Epithelial cell of proximal tubule (primary cell): ENCODE results near the gene NDUFAF5. TPM values are rescaled to one million over a fixed set of nuclear protein-coding genes. Genes with fewer than 3 reads are reported as not detected.

Experiments used
- DNase-seq: peaks from one replicate; pipeline ENCODE4 v3.0.0-alpha.2; 2011; ENCODE audit warnings: low read depth
- H3K4me3 ChIP-seq: 2 replicates; pipeline ENCODE4 v1.5.1; 2011; ENCODE audit warnings: low read depth, mild to moderate bottlenecking, low read length
- total RNA-seq: library from RNA; depleted of rRNA; stranded (reverse); fragments of >200 nt; gene quantifications from 2 replicates; pipeline ENCODE4 v1.2.3, GENCODE V29; 2015
- TF ChIP-seq, protein P1 (sequence below): conservative IDR thresholded peaks from 2 replicates; pipeline ENCODE4 v1.5.1; 2012; ENCODE audit warnings: low read depth, mild to moderate bottlenecking, low read length

Gene NDUFAF5
- total RNA-seq, 1 donor from 2014 or later: 21.4 TPM

DNA sequence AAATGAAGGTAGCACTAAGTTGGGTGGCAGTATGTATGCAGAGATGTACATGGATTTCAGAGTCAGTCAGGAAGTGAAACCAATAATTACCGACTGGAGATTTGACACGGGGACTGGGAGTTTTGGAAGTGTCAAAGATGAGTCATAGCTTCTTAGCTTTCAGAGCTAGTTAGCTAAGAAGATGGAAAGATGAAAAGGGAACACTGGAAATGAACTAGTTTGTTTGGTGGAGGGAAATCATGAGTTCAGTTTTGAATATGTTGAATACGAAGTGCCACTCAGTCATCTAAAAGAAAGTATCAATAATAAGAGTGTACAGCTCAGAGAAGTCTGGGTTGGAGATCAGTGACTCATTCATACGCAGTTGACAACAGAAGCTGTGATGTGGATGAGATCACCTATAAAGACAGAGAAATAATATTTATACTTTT is 7.6 kb upstream of the NDUFAF5 start:
- no peak for DNase-seq
- TF ChIP-seq, protein P1, sequence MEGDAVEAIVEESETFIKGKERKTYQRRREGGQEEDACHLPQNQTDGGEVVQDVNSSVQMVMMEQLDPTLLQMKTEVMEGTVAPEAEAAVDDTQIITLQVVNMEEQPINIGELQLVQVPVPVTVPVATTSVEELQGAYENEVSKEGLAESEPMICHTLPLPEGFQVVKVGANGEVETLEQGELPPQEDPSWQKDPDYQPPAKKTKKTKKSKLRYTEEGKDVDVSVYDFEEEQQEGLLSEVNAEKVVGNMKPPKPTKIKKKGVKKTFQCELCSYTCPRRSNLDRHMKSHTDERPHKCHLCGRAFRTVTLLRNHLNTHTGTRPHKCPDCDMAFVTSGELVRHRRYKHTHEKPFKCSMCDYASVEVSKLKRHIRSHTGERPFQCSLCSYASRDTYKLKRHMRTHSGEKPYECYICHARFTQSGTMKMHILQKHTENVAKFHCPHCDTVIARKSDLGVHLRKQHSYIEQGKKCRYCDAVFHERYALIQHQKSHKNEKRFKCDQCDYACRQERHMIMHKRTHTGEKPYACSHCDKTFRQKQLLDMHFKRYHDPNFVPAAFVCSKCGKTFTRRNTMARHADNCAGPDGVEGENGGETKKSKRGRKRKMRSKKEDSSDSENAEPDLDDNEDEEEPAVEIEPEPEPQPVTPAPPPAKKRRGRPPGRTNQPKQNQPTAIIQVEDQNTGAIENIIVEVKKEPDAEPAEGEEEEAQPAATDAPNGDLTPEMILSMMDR: no peak
- no peak overlapping the region for H3K4me3 ChIP-seq

DNA sequence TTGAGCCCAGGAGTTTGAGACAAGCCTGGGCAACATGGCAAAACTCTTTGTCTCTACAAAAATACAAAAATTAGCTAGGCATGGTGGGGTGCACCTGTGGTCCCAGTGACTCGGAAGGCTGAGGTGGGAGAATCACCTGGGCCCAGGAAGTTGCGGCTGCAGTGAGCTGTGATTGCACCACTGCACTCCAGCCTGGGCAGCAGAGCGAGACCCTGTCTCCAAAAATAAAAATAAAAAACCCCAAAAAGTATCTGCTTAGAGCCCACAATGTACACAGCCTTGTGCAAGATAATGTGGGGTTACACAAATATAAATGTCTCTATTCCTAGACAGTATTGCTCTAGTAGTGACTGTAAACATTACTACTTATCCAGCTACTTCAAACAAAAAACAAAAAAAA is 6.0 kb upstream of the NDUFAF5 start:
- TF ChIP-seq, protein P1: no peak
- DNase-seq: no peak
- H3K4me3 ChIP-seq: no peak overlapping the region

DNA sequence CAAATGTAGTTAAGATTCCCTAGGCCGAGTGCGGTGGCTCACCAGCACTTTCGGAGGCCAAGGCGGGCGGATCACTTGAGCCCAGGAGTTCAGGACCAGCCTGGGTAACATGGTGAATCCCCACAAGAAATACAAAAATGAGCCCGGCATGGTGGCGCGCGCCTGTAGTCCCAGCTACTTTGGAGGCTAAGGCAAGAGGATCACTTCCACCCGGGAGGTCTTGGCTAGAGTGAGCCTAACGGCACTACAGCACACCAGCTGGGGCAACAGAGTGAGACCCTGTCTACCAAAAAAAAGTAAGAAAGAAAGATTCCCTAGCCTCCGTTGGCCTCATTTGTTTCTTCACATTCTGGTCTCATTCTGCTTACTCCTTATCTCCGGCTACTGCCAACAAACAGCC is 1.3 kb upstream of the NDUFAF5 start:
- DNase-seq: no peak
- H3K4me3 ChIP-seq: peak overlapping the region; percentile 78
- TF ChIP-seq, protein P1: no peak

DNA sequence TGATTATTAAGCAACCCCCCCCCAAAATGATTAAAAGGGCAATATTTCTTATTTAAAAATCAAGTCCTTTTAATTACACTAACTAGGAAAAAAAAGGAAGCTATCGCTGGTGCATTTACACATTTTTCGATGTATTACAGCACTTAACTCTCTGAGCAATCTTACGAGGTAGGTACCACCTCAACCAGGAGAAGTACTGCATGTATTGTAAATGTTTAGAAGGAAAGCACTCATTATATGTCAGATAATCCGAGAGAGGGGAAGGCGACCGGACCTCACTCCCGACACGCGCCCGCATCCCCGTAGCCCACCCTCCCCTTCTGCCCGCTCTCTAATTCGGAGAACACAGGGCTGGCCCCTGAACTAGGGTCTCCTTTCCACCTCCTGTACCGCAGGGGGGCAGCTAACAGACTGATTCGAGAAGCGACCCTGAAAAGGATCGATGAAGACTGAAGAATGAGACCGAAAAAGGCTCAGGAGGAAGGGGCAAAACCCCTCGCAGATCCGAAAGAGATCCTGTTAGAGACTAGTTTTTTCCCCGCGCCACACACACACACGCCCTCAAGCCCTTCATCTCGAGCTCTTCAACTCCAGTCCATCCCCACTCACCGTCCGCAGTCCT is 446 bp upstream of the NDUFAF5 start:
- DNase-seq: no peak
- peak overlapping the region; percentile 78 for H3K4me3 ChIP-seq
- TF ChIP-seq, protein P1: no peak

DNA sequence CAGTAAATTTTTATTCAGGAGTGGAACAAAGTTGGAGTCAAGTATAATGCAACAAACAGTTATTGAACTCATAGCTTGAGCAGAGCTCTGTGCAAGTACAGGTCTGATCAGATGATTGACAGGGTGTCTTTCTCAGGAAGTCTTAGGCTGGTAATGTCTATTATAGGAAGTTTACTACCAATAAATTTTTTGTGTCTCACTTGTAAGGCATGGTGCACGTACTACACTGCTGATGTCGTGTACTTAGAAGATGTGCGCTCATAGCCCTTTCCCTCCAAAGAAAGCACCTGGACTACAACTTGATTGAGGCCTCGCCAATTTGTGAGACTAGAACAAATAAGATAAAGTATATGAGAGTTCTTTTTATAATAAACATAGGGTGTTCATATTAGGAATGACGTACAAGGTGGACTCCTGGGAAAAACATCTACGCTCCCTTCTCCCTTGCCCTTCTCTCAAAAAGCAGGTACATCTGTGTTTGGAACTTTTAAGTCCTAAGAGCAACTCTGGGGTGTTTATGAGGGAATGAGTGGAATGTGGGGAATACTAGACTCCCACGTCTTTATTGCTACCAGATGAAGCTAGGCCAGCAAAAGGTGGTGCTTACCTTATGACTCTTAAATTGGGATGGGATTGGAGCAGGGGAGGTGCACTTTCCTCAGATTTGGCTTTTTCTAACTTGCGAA is 1.5 kb downstream of the NDUFAF5 start:
- peak overlapping the region; percentile 78 for H3K4me3 ChIP-seq
- no peak for DNase-seq
- TF ChIP-seq, protein P1: no peak

DNA sequence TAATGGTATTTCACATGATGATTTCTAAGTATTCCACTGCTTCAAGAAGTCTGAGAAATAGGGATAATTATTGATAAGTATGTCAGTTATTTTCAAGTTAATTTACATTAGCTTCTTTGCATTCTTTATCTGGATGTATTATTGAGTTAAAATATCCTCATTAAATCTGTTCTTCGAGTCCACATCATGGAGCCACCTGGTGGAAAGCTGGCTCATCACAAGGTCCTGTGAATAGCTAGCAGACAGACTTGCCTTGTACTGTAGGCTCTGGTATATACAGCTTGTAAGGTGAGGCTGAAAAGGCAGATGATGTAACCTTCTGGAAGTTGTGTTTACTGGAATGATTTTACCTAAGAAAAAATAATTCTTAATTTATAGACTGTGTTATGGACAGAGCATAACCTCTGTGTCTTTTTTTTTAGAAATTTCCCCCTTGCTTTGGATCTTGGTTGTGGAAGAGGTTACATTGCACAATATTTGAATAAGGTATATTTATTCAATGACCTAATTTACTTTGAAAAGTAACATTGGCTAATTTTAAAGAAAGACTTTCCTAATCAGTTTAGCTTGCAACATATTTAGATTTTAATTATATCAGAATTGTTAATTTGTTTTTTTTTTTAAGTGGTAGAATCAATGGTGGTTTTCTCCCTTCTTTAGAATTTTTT is 3.5 kb downstream of the NDUFAF5 start:
- H3K4me3 ChIP-seq: no peak overlapping the region
- DNase-seq: no peak
- TF ChIP-seq, protein P1: peak; percentile 74
